HG02943 (cell line): ENCODE measurements around the gene TRMO.

Experiments
- ATAC-seq: cut with Tn5 transposase; IDR thresholded peaks from one replicate; pipeline ENCODE4 v1.9.1; 2021; ENCODE audit warnings: mild to moderate bottlenecking, low read depth, moderate library complexity; ENCODE audit not compliant: unreplicated experiment

Gene TRMO

GRCh38 chr9:97940741-97941140 is 18.4 kb upstream of the TRMO start:
- ATAC-seq: no peak

- no peak for ATAC-seq
Observed at GRCh38 chr9:97940233-97940632, 17.9 kb upstream of the TRMO start.

- ATAC-seq: no peak
Observed at GRCh38 chr9:97938081-97938644, 15.9 kb upstream of the TRMO start, which contains the start of gene HEMGN. Gene HEMGN, minus strand, starts transcription at chr9:97938172. Its CDS starts 36 bp downstream, at chr9:97938136.

- ATAC-seq: no peak
Observed at GRCh38 chr9:97936998-97937397, 14.7 kb upstream of the TRMO start.

GRCh38 chr9:97935276-97935675 is 13.0 kb upstream of the TRMO start:
- ATAC-seq: no peak

- no peak for ATAC-seq
Observed at GRCh38 chr9:97934321-97935115, 12.2 kb upstream of the TRMO start.

GRCh38 chr9:97933297-97933998 is 11.1 kb upstream of the TRMO start:
- no peak for ATAC-seq

GRCh38 chr9:97930972-97931371 is 8.7 kb upstream of the TRMO start:
- ATAC-seq: no peak

GRCh38 chr9:97928986-97929604 is 6.8 kb upstream of the TRMO start:
- no peak for ATAC-seq

- ATAC-seq: no peak
Observed at GRCh38 chr9:97925497-97926334, 3.4 kb upstream of the TRMO start.

GRCh38 chr9:97924386-97924785 is 2.1 kb upstream of the TRMO start:
- no peak for ATAC-seq

- ATAC-seq: peak; percentile 35
Observed at GRCh38 chr9:97923529-97924108, 1.3 kb upstream of the TRMO start.

GRCh38 chr9:97919217-97919813 is 3.0 kb downstream of the TRMO start:
- ATAC-seq: no peak

GRCh38 chr9:97918611-97919010 is 3.7 kb downstream of the TRMO start:
- ATAC-seq: no peak

GRCh38 chr9:97911970-97912369 is 10.3 kb downstream of the TRMO start:
- ATAC-seq: no peak

- ATAC-seq: no peak
Observed at GRCh38 chr9:97911528-97911927, 10.8 kb downstream of the TRMO start.

- no peak for ATAC-seq
Observed at GRCh38 chr9:97910357-97910756, 11.9 kb downstream of the TRMO start.

- ATAC-seq: no peak
Observed at GRCh38 chr9:97908705-97909104, 13.6 kb downstream of the TRMO start.

GRCh38 chr9:97907632-97908031 is 14.7 kb downstream of the TRMO start:
- ATAC-seq: no peak
